ENCODE results near the gene FLT4. TPM values are rescaled to one million over a fixed set of nuclear protein-coding genes. Genes with fewer than 3 reads are reported as not detected.

The FLT4 gene
- total and polyA plus RNA-seq, 2 experiments from 2014 or later: 3.4 to 13.8 TPM

GRCh38 chr5:180595046-180595379 lies 54.4 kb downstream of the FLT4 start:
- DNase-seq (ENCODE audit: low spot score): no peak
- H3K27me3 Mint-ChIP-seq (ENCODE audit: insufficient read depth, low read depth, poor library complexity): peaks cover 31% of the 10 kb centered on the region
- Histone ChIP-seq H3K4me1 (ENCODE audit: insufficient read depth) (0 out of 2 replicates have a peak, but pooled peaks cover 3% of the 10 kb centered on the region), H3F3A (replicated peaks; ENCODE audit: low read depth) (peaks cover 7% of the 10 kb centered on the region; the same call in 1 of the 2 replicates), H2AFZ (no peak overlapping the region), H3K27ac (ENCODE audit: low read depth) (no peak overlapping the region), H3K79me2 (replicated peaks; ENCODE audit: insufficient read depth) (no peaks in the 10 kb centered on the region), H3K4me2 (no peak overlapping the region), H3K36me3 (ENCODE audit: insufficient read depth) (no peaks in the 10 kb centered on the region), H3K9me2 (ENCODE audit: insufficient read depth) (no peaks in the 10 kb centered on the region), H3K27me3 (ENCODE audit: insufficient read depth) (peaks cover 33% of the 10 kb centered on the region), H4K20me1 (replicated peaks; ENCODE audit: insufficient read depth) (no peaks in the 10 kb centered on the region), H3K4me3 (no peak overlapping the region)
- ATAC-seq: no peak
- peaks cover 5% of the 10 kb centered on the region for H3K4me1 Mint-ChIP-seq
- peaks cover 3% of the 10 kb centered on the region; the same call in 1 of the 3 replicates for H3K9me3 Mint-ChIP-seq
- no peak overlapping the region for H3K27ac Mint-ChIP-seq
- H3K36me3 Mint-ChIP-seq (ENCODE audit: low read depth): peaks cover 5% of the 10 kb centered on the region; the same call in 1 of the 3 replicates
- no peak overlapping the region for H3K4me3 Mint-ChIP-seq
- TF ChIP-seq CREB1 (CRISPR knock-in tag; IDR thresholded peaks at IDR 0.05; ENCODE audit: low read depth) (no peak), ZNF114 (CRISPR knock-in tag; IDR thresholded peaks at IDR 0.05) (no peak), ZNF331 (CRISPR knock-in tag; IDR thresholded peaks at IDR 0.05; ENCODE audit: low read depth) (no peak), EZH2phosphoT487 (IDR thresholded peaks at IDR 0.05; ENCODE audit: unreplicated experiment) (no peak), POLR2AphosphoS5 (IDR thresholded peaks at IDR 0.05; ENCODE audit: low read depth) (no peak), CTCF (conservative IDR thresholded peaks at IDR 0.05; ENCODE audit: low read depth in 2 of 2) (no peak), STAT1 (IDR thresholded peaks at IDR 0.05; ENCODE audit: unreplicated experiment) (no peak), EZH2 (IDR thresholded peaks at IDR 0.05; ENCODE audit: low read depth, unreplicated experiment) (no peak), JUNB (IDR thresholded peaks at IDR 0.05; ENCODE audit: unreplicated experiment) (no peak), NANOG (IDR thresholded peaks at IDR 0.05; ENCODE audit: borderline replicate concordance) (no peak)
- TF ChIP-seq, protein P1, sequence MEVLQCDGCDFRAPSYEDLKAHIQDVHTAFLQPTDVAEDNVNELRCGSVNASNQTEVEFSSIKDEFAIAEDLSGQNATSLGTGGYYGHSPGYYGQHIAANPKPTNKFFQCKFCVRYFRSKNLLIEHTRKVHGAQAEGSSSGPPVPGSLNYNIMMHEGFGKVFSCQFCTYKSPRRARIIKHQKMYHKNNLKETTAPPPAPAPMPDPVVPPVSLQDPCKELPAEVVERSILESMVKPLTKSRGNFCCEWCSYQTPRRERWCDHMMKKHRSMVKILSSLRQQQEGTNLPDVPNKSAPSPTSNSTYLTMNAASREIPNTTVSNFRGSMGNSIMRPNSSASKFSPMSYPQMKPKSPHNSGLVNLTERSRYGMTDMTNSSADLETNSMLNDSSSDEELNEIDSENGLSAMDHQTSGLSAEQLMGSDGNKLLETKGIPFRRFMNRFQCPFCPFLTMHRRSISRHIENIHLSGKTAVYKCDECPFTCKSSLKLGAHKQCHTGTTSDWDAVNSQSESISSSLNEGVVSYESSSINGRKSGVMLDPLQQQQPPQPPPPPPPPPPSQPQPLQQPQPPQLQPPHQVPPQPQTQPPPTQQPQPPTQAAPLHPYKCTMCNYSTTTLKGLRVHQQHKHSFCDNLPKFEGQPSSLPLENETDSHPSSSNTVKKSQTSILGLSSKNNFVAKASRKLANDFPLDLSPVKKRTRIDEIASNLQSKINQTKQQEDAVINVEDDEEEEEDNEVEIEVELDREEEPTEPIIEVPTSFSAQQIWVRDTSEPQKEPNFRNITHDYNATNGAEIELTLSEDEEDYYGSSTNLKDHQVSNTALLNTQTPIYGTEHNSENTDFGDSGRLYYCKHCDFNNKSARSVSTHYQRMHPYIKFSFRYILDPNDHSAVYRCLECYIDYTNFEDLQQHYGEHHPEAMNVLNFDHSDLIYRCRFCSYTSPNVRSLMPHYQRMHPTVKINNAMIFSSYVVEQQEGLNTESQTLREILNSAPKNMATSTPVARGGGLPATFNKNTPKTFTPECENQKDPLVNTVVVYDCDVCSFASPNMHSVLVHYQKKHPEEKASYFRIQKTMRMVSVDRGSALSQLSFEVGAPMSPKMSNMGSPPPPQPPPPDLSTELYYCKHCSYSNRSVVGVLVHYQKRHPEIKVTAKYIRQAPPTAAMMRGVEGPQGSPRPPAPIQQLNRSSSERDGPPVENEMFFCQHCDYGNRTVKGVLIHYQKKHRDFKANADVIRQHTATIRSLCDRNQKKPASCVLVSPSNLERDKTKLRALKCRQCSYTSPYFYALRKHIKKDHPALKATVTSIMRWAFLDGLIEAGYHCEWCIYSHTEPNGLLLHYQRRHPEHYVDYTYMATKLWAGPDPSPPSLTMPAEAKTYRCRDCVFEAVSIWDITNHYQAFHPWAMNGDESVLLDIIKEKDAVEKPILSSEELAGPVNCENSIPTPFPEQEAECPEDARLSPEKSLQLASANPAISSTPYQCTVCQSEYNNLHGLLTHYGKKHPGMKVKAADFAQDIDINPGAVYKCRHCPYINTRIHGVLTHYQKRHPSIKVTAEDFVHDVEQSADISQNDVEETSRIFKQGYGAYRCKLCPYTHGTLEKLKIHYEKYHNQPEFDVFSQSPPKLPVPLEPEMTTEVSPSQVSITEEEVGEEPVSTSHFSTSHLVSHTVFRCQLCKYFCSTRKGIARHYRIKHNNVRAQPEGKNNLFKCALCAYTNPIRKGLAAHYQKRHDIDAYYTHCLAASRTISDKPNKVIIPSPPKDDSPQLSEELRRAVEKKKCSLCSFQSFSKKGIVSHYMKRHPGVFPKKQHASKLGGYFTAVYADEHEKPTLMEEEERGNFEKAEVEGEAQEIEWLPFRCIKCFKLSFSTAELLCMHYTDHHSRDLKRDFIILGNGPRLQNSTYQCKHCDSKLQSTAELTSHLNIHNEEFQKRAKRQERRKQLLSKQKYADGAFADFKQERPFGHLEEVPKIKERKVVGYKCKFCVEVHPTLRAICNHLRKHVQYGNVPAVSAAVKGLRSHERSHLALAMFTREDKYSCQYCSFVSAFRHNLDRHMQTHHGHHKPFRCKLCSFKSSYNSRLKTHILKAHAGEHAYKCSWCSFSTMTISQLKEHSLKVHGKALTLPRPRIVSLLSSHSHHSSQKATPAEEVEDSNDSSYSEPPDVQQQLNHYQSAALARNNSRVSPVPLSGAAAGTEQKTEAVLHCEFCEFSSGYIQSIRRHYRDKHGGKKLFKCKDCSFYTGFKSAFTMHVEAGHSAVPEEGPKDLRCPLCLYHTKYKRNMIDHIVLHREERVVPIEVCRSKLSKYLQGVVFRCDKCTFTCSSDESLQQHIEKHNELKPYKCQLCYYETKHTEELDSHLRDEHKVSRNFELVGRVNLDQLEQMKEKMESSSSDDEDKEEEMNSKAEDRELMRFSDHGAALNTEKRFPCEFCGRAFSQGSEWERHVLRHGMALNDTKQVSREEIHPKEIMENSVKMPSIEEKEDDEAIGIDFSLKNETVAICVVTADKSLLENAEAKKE (CRISPR knock-in tag; IDR thresholded peaks at IDR 0.05): no peak
- TF ChIP-seq, protein P2, sequence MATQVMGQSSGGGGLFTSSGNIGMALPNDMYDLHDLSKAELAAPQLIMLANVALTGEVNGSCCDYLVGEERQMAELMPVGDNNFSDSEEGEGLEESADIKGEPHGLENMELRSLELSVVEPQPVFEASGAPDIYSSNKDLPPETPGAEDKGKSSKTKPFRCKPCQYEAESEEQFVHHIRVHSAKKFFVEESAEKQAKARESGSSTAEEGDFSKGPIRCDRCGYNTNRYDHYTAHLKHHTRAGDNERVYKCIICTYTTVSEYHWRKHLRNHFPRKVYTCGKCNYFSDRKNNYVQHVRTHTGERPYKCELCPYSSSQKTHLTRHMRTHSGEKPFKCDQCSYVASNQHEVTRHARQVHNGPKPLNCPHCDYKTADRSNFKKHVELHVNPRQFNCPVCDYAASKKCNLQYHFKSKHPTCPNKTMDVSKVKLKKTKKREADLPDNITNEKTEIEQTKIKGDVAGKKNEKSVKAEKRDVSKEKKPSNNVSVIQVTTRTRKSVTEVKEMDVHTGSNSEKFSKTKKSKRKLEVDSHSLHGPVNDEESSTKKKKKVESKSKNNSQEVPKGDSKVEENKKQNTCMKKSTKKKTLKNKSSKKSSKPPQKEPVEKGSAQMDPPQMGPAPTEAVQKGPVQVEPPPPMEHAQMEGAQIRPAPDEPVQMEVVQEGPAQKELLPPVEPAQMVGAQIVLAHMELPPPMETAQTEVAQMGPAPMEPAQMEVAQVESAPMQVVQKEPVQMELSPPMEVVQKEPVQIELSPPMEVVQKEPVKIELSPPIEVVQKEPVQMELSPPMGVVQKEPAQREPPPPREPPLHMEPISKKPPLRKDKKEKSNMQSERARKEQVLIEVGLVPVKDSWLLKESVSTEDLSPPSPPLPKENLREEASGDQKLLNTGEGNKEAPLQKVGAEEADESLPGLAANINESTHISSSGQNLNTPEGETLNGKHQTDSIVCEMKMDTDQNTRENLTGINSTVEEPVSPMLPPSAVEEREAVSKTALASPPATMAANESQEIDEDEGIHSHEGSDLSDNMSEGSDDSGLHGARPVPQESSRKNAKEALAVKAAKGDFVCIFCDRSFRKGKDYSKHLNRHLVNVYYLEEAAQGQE (IDR thresholded peaks at IDR 0.05; ENCODE audit: unreplicated experiment): no peak
- TF ChIP-seq, protein P3, sequence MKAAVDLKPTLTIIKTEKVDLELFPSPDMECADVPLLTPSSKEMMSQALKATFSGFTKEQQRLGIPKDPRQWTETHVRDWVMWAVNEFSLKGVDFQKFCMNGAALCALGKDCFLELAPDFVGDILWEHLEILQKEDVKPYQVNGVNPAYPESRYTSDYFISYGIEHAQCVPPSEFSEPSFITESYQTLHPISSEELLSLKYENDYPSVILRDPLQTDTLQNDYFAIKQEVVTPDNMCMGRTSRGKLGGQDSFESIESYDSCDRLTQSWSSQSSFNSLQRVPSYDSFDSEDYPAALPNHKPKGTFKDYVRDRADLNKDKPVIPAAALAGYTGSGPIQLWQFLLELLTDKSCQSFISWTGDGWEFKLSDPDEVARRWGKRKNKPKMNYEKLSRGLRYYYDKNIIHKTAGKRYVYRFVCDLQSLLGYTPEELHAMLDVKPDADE (IDR thresholded peaks at IDR 0.05): no peak
